ENCODE measurements around the gene SGMS1. TPM values are rescaled to one million over a fixed set of nuclear protein-coding genes. Genes with fewer than 3 reads are reported as not detected.

SGMS1 gene
- polyA plus RNA-seq, 2 of the 4 experiments (the other 2 are of a cell fraction): 22.7 to 28.2 TPM

DNA sequence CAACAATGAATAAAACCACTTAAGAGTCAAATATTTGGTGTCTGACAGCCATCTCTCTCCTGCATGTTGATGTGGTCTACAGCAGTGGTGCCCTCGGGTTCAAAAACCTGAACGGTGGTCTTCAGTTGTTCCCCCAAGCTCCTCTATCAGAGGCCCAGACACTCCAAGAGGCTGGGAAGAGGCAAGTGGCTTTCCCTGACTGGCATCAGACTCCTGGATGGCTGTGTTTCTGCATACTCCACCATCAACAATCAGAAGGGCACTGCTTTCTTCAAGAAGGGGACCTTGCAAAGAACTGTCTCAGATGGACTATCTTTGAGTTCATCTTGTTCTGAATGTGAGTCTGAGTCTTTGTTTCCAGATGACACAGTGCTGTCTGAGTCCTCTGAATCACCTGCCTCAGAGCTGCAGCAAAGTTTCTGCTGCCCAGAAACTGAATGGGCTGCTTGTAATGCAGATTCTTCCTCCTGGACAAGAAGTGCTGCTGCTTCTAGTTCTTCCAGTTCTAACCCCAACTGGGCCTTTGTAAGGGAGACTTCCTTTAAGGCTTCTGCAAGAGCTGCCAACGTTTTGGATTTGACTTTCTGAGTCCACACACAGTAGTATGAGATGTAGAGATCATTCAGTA lies 5.9 kb upstream of the SGMS1 start:
- WGBS (ENCODE audit: missing lambda C conversion rate): 34% methylated on average over 3 of the region's 3 CpGs
- Histone ChIP-seq H3K27ac (no peak overlapping the region), H3K4me1 (peaks cover 5% of the 10 kb centered on the region; the same call in 1 of the 3 replicates), H3K4me2 (no peak overlapping the region), H3K4me3 (no peak overlapping the region), H3K9me3 (no peaks in the 10 kb centered on the region)
- ChIA-PET POLR2A (no interaction called here), CTCF (interaction anchor here (0.6 kb wide), 1 partner anchor 325 kb away, joined by 3 read pairs; no protein-coding TSS in a partner anchor)
- TF ChIP-seq, protein P1, sequence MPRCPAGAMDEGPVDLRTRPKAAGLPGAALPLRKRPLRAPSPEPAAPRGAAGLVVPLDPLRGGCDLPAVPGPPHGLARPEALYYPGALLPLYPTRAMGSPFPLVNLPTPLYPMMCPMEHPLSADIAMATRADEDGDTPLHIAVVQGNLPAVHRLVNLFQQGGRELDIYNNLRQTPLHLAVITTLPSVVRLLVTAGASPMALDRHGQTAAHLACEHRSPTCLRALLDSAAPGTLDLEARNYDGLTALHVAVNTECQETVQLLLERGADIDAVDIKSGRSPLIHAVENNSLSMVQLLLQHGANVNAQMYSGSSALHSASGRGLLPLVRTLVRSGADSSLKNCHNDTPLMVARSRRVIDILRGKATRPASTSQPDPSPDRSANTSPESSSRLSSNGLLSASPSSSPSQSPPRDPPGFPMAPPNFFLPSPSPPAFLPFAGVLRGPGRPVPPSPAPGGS (IDR thresholded peaks at IDR 0.05): no peak
- TF ChIP-seq CBX8 (IDR thresholded peaks at IDR 0.05) (no peak), CEBPB (IDR thresholded peaks at IDR 0.05) (no peak), NR3C1 (IDR thresholded peaks at IDR 0.05) (no peak), EP300 (IDR thresholded peaks at IDR 0.05) (no peak), NPAS2 (CRISPR knock-in tag; IDR thresholded peaks at IDR 0.05; ENCODE audit: borderline replicate concordance) (no peak)
- TF ChIP-seq, protein P2, sequence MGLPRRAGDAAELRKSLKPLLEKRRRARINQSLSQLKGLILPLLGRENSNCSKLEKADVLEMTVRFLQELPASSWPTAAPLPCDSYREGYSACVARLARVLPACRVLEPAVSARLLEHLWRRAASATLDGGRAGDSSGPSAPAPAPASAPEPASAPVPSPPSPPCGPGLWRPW (IDR thresholded peaks at IDR 0.05): no peak
- FAIRE-seq (no peak), DNase-seq (ENCODE audit: low read depth in 1 of 2, low spot score in 1 of 2) (no peak), ATAC-seq (no peak)

DNA sequence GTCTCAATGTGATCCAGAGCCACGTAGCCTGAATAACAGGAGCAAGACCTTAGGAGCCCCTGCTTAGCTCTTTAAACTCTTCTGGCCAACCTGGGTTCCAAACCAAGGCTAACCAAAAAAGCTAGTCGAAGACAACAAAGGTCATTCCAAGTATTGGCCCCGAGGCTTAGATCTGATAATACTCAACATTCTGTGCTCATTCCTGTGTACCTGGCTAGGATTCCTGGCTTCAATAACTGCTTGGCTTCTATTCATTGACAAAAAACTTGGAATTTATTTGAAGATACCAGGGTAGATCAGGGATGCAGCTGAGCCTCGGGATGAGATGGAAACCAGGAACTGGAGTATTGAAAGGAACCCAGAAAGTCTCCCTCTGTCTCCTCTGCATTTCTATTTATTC lies 4.1 kb upstream of the SGMS1 start:
- POLR2A ChIA-PET: no interaction called here

DNA sequence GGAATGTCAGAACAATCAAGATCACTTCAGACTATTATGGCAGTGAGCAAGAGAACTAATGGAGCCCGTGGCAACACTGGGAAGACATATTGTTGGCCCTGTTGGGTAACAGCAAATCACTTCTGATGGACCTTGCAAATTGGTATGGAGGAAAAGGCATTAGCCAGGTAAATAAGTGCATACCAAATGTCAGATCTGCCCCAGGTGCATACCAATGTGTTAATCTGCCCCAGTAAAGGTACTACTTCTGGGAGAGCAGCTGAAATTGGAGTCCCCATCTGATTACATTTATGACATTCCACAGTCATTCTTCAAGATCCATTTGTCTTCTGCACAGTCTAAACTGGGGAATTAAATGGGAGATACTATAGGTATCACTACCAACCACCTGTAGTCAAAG lies 3.7 kb upstream of the SGMS1 start:
- TF ChIP-seq CBX8 (IDR thresholded peaks at IDR 0.05) (no peak), KDM5A (IDR thresholded peaks at IDR 0.05) (no peak), SREBF2 (IDR thresholded peaks at IDR 0.05) (no peak), ZNF302 (CRISPR knock-in tag; IDR thresholded peaks at IDR 0.05) (no peak), JUNB (IDR thresholded peaks at IDR 0.05) (no peak), FOSL2 (IDR thresholded peaks at IDR 0.05) (no peak), FOSL2 (CRISPR knock-in tag; IDR thresholded peaks at IDR 0.05) (no peak), SMC3 (IDR thresholded peaks at IDR 0.05) (no peak), NFE2L2 (conservative IDR thresholded peaks at IDR 0.05; ENCODE audit: low read length) (no peak), CEBPB (IDR thresholded peaks at IDR 0.05) (no peak), EHF (CRISPR knock-in tag; IDR thresholded peaks at IDR 0.05) (no peak), MYC (IDR thresholded peaks at IDR 0.05; ENCODE audit: borderline replicate concordance, low read length) (no peak), RARB (CRISPR knock-in tag; IDR thresholded peaks at IDR 0.05) (no peak), MAFK (IDR thresholded peaks at IDR 0.05; ENCODE audit: partially characterized antibody) (no peak), RFX5 (IDR thresholded peaks at IDR 0.05) (no peak), MAZ (IDR thresholded peaks at IDR 0.05; ENCODE audit: borderline replicate concordance, low read depth, low read length) (no peak)
- TF ChIP-seq, protein P3, sequence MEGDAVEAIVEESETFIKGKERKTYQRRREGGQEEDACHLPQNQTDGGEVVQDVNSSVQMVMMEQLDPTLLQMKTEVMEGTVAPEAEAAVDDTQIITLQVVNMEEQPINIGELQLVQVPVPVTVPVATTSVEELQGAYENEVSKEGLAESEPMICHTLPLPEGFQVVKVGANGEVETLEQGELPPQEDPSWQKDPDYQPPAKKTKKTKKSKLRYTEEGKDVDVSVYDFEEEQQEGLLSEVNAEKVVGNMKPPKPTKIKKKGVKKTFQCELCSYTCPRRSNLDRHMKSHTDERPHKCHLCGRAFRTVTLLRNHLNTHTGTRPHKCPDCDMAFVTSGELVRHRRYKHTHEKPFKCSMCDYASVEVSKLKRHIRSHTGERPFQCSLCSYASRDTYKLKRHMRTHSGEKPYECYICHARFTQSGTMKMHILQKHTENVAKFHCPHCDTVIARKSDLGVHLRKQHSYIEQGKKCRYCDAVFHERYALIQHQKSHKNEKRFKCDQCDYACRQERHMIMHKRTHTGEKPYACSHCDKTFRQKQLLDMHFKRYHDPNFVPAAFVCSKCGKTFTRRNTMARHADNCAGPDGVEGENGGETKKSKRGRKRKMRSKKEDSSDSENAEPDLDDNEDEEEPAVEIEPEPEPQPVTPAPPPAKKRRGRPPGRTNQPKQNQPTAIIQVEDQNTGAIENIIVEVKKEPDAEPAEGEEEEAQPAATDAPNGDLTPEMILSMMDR (IDR thresholded peaks at IDR 0.05): no peak
- TF ChIP-seq, protein P4, sequence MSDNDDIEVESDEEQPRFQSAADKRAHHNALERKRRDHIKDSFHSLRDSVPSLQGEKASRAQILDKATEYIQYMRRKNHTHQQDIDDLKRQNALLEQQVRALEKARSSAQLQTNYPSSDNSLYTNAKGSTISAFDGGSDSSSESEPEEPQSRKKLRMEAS (IDR thresholded peaks at IDR 0.05): no peak
- ATAC-seq (no peak), DNase-seq (ENCODE audit: low read depth in 1 of 2, low spot score in 1 of 2) (no peak), FAIRE-seq (no peak)
- no peaks in the 10 kb centered on the region for H3K9me3 ChIP-seq
- CTCF ChIA-PET: interaction anchor here (2.4 kb wide), 1 partner anchor 26 kb away, joined by 7 read pairs; no protein-coding TSS in a partner anchor
- no peak overlapping the region for H3K4me3 ChIP-seq
- H3K4me1 ChIP-seq: peaks cover 5% of the 10 kb centered on the region; the same call in 1 of the 3 replicates
- 57% methylated on average over 1 of the region's 1 CpG for WGBS (ENCODE audit: missing lambda C conversion rate)
- POLR2A ChIA-PET: no interaction called here
- H3K27ac ChIP-seq: no peak overlapping the region
- H3K4me2 ChIP-seq: no peak overlapping the region

More for the DNA sequence above, 4.1 kb upstream of the SGMS1 start:
- no peak overlapping the region for H3K4me2 ChIP-seq
- H3K4me3 ChIP-seq: no peak overlapping the region
- FAIRE-seq: no peak
- no peaks in the 10 kb centered on the region for H3K9me3 ChIP-seq
- TF ChIP-seq HOXB13 (CRISPR knock-in tag; IDR thresholded peaks at IDR 0.05; ENCODE audit: low read depth): no peak
- no peak for TF ChIP-seq NR3C1 (IDR thresholded peaks at IDR 0.05)
- no peak for TF ChIP-seq NFE2L2 (conservative IDR thresholded peaks at IDR 0.05; ENCODE audit: low read length)
- no peak for TF ChIP-seq HEYL (CRISPR knock-in tag; IDR thresholded peaks at IDR 0.05)
- ATAC-seq: no peak
- CTCF ChIA-PET: interaction anchor here (1.2 kb wide), 1 partner anchor 207 kb away, joined by 4 read pairs; no protein-coding TSS in a partner anchor
- no peak for DNase-seq (ENCODE audit: low read depth in 1 of 2, low spot score in 1 of 2)
- 66% methylated on average over 4 of the region's 4 CpGs for WGBS (ENCODE audit: missing lambda C conversion rate)
- H3K27ac ChIP-seq: no peak overlapping the region
- H3K4me1 ChIP-seq: peaks cover 5% of the 10 kb centered on the region; the same call in 1 of the 3 replicates

All from A549 (cell line).